Ectodermal cell (in vitro differentiated cells): Measurements from ENCODE around the gene GID8.

ENCODE experiments used
- H3K27ac ChIP-seq: 2 replicates; pipeline ENCODE4 v1.7.0; 2013; ENCODE audit warnings: mild to moderate bottlenecking, low read depth, low read length; ENCODE audit not compliant: insufficient read depth, poor library complexity, severe bottlenecking
- H3K27me3 ChIP-seq: 2 replicates; pipeline ENCODE4 v1.7.0; 2013; ENCODE audit warnings: mild to moderate bottlenecking, low read length; ENCODE audit not compliant: insufficient read depth, control insufficient read depth, poor library complexity, severe bottlenecking
- H3K36me3 ChIP-seq: one replicate; pipeline ENCODE4 v1.7.0; 2013; ENCODE audit warnings: low read length; ENCODE audit not compliant: control insufficient read depth, insufficient read depth
- H3K4me1 ChIP-seq: one replicate; pipeline ENCODE4 v1.7.0; 2013; ENCODE audit warnings: low read length; ENCODE audit not compliant: control insufficient read depth, insufficient read depth
- H3K4me3 ChIP-seq: 2 replicates; pipeline ENCODE4 v1.7.0; 2013; ENCODE audit warnings: low read depth, low read length, control low read depth; ENCODE audit not compliant: insufficient read depth
- H3K9me3 ChIP-seq: 2 replicates; pipeline ENCODE4 v1.7.0; 2013; ENCODE audit warnings: mild to moderate bottlenecking, low read length, moderate library complexity; ENCODE audit not compliant: control insufficient read depth
- WGBS, 2 experiments: methylation state at CpG; one replicate each; pipeline ENCODE4 v1.1.7; 2013; ENCODE audit warnings: missing lambda C conversion rate in 2 of 2; 5-methylcytosine and 5-hydroxymethylcytosine counted together

The GID8 gene

DNA sequence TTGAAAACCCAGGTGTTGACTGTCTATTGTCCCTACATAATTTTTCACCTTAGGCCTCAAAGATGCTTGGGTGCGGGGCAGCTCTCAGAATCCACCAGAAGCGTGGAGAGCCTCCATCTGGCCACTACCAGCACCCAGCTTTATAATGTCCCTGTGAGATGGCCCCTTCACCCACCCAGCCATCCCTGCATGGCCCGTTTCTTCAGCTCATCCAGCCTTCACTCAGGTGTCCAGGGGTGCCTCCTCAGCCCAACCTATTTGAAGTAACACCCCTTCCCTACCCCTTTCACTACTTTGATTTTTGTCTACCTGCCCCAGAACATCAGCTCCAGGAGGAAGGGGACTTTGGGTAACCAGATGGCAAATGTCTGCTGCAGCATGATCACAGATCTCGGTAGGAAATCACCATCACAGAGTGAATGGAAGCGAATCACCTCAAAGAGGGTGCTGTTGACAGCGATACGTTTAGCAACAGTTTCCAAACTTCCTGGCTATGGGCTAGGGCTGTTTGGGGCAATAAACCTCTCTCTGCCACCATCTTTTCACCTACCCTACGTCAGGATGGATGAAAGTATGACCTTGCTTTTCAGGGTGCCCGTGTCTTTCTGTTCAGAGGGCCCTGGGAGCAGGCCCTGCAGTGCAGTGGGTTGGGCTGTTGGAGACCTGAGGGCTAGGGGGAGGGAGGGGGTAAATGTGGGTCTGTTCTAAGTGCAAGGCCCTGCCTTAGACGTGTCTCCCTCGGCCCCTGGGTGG is 13.4 kb downstream of the GID8 start:
- H3K27ac ChIP-seq: no peak overlapping the region
- H3K36me3 ChIP-seq: peaks cover 18% of the 10 kb centered on the region
- WGBS, 2 experiments: 94% methylated on average over 11 of the region's 11 CpGs
- no peaks in the 10 kb centered on the region for H3K9me3 ChIP-seq
- no peak overlapping the region for H3K4me3 ChIP-seq
- peaks cover 13% of the 10 kb centered on the region for H3K4me1 ChIP-seq
- H3K27me3 ChIP-seq: peaks cover 4% of the 10 kb centered on the region

DNA sequence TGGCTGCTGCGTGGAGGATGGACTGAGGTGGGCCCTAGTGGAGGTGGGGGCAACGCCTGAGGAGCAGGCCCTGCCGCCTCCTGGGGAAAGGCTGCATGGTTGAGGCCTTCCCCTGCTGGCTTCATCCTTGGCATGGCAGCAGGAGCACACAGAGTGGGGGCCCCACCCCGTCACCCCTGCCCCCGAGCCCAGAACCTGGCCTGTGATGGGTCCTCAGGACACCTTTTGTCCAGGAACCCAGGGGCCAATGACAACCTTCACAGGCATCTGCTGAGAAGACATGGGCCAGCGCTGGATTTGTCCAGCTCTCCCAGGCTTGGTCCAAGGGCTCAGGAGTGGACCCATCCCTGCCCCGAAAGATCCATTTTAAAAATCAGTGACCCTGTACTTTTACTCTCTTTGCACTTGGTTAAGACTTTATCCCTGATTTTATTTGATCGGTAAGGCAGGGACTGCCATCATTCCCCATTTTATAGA is 14.0 kb downstream of the GID8 start:
- H3K4me3 ChIP-seq: peak overlapping the region; percentile 16

DNA sequence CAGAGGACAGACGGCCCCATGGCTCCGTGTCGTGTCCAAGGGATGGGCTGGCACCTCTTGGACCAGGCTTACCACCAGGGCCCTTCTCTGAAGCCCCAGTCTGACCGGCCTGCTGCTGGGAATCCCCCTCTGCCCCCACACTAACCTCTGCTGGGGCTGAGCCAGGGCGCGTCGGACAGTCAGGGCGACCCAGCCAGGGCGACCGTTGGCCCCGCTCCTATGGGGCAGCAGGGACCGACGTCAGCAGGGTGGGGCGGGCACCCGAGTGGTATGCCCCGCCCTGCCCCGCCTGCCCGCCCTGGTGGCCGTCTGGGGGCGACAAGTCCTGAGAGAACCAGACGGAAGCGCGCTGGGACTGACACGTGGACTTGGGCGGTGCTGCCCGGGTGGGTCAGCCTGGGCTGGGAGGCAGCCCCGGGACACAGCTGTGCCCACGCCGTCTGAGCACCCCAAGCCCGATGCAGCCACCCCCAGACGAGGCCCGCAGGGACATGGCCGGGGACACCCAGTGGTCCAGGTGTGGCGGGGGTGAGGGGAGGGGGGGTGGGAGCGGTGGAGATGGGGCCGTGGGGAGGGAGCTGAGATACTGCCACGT is 14.5 kb downstream of the GID8 start, which contains the start of gene SLC17A9:
SLC17A9 (plus strand) TSS at position 337 of the 595 bp plus-strand sequence; CDS start at position 459, 122 bp downstream.
- 22% methylated on average over 37 of the region's 37 CpGs for WGBS, 2 experiments
- H3K4me3 ChIP-seq: peak within 1 kb of the TSS; percentile 16

More for the DNA sequence above, 14.0 kb downstream of the GID8 start:
- Histone ChIP-seq H3K27ac (no peak overlapping the region), H3K36me3 (peaks cover 12% of the 10 kb centered on the region), H3K27me3 (peaks cover 4% of the 10 kb centered on the region), H3K9me3 (no peaks in the 10 kb centered on the region), H3K4me1 (peaks cover 13% of the 10 kb centered on the region)
- 90 to 91% methylated on average over 8 of the region's 8 CpGs for WGBS, 2 experiments

DNA sequence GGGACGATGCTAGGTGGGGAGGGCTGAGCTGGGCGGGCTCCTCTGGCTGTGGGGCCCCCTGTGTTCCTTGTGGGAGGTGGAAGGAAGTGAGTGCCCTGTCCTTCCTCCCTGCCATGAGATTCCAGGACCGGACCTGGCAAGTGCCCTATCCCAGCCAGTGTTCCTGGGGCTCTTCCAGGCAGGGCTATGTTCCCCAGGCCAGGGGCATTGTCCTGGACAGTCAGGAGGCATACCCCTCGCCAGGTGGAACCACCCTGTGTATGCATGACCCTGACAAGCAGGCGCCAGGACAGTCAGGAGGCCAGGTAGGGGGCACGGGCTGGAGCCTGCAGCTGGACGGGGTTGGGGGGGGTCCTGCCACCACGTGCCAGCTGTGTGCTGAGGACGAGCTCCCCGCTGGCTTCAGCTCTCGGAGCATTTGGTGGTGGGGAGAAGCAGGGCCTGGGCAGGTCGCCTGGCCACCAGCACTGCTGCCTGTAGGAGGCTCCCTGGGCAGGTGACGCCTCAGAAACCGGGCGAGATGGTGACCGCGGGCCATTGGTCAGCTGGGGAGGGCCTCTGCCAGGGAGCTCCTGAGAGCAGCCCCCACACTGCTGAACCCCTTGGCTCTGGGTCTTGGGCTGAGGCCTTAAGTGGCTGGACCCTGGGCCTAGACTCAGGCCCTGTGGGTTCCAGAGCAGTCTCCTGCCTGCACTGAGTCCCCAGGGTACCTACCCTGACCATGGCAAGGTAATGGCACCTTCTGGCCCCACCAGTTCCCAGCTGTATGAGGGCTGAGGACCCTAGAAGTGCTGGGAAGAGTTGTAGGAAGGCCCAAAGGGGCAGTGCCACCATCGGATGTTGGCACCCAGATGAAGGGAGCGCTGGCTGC is 15.3 kb downstream of the GID8 start:
- Histone ChIP-seq H3K36me3 (peaks cover 6% of the 10 kb centered on the region), H3K27me3 (peaks cover 4% of the 10 kb centered on the region), H3K4me3 (no peak overlapping the region), H3K9me3 (no peaks in the 10 kb centered on the region), H3K27ac (no peak overlapping the region), H3K4me1 (peaks cover 13% of the 10 kb centered on the region)
- WGBS, 2 experiments: 72% methylated on average over 19 of the region's 19 CpGs

More for the DNA sequence above, 14.5 kb downstream of the GID8 start, which contains the start of gene SLC17A9:
- peaks cover 13% of the 10 kb centered on the region for H3K4me1 ChIP-seq
- H3K9me3 ChIP-seq: no peaks in the 10 kb centered on the region
- no peak within 1 kb of the TSS for H3K27ac ChIP-seq
- H3K27me3 ChIP-seq: peaks cover 4% of the 10 kb centered on the region
- peaks cover 10% of the 10 kb centered on the region for H3K36me3 ChIP-seq

DNA sequence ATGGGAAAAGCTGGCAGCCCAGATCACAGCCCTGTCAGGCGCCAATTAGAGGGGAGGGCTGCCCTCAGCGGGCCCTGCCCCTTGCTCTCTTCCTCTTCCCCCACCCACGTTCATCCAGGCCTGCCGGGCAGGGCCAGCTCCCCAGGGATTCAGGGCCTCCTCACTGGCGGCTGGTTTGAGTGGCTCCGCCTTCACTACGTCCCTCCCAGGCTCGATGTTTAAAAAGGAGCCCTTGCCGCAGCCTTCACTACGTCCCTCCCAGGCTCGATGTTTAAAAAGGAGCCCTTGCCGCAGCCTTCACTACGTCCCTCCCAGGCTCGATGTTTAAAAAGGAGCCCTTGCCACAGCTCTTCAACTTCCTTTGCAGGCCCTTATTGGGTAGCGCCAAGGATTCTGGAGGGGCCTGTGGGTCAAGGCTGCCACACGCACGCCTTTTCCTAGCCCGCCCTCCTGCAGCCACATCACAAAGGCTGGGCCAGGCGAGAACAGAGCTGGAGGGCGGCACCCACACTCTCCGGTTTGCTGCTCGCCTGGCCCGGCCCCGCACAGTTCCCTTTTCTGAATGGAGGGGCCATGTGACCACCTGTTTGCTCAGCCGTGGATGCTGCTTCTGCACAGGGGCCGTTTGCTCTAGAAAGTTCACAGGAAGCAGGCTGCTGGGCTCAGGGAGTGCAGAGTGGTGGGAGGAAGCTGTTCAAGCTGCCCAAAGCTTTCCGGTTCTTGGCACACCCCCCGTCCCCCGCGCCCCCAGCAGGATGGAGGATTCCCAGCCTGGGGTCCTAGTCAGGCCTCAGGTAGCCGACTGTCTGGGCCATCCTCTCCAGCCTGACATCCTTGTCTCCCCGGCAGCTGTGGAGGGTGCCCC is 16.1 kb downstream of the GID8 start:
- no peaks in the 10 kb centered on the region for H3K9me3 ChIP-seq
- H3K4me1 ChIP-seq: peaks cover 13% of the 10 kb centered on the region
- H3K27me3 ChIP-seq: peaks cover 4% of the 10 kb centered on the region
- peak overlapping the region; percentile 1 for H3K4me3 ChIP-seq
- WGBS, 2 experiments: 11 to 12% methylated on average over 32 of the region's 32 CpGs
- H3K27ac ChIP-seq: no peak overlapping the region
- peaks cover 1% of the 10 kb centered on the region for H3K36me3 ChIP-seq

DNA sequence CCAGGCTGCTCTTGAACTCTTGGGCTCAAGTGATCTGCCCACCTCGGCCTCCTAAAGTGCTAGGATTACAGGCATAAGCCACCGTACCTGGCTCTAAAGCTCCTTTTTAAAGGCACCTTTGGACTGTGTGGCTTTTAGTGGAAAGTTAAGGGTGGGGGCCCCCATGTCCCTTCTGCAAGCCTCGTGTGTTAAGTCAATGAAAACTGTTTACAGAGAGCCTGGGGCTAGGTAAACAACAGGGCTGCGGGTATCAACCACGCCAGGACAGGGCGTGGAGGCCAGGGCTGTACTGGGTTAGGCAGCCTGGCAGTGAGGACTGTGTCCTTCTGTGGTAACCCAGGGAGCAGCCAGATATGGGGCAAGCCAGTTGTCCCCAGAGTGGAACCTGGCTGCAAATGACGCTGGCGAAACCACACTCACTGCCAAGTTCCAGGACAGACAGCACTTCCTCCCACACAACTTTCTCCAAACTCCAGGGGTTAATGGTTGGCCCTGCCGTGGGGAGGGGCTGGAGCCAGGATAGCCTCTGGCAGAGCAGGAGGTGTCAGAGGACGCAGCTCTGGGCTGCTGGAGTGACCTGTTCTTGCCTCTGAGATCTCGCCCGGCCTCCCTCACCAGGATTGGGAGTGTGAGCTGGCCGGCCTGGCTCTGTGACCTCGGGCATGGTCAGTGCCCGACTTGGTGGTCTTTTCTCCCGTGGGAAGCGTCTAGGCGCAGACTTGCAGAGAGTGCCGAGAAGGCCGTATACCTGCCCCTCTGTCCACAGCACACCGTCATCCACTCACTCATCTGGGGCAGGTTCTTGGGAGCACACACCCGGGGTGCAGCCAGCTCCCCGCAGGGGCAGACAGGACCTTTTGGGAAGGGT is 17.8 kb downstream of the GID8 start:
- H3K9me3 ChIP-seq: no peaks in the 10 kb centered on the region
- no peaks in the 10 kb centered on the region for H3K36me3 ChIP-seq
- H3K27ac ChIP-seq: no peak overlapping the region
- whole genome bisulfite sequencing, 2 experiments: 84 to 88% methylated on average over 23 of the region's 23 CpGs
- H3K4me3 ChIP-seq: no peak overlapping the region
- H3K27me3 ChIP-seq: peaks cover 4% of the 10 kb centered on the region
- peaks cover 13% of the 10 kb centered on the region for H3K4me1 ChIP-seq

DNA sequence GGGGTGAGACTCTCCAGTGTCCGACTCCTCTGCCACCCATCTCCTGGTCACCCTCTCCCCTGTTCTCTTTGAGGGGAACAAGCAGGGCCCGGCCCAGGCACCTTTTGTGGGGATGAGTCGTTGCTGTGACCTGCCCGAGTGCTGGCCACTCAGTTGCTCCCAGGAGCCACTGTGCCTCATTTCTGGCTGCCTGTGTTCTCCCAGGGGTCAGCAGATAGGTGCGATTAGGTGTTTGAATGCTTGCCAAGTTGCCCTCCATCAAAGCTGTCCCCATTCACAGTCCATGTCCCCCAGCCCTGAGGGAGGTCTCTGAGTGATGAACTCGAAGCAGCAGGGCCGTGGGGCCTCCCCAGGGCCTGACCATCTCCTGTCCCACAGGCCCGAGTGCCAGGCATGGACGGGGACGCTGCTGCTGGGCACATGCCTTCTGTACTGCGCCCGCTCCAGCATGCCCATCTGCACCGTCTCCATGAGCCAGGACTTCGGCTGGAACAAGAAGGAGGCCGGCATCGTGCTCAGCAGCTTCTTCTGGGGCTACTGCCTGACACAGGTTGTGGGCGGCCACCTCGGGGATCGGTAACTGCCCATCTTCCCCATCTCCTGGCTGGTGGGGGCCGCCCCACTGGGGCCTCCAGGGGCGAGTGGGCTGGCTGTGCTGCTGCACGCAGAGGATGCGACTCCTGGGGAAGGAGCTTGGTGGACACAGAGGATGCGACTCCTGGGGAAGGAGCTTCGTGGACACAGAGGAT is 18.6 kb downstream of the GID8 start:
- Histone ChIP-seq H3K27ac (no peak overlapping the region), H3K36me3 (no peaks in the 10 kb centered on the region)
- 93 to 95% methylated on average over 25 of the region's 25 CpGs for WGBS, 2 experiments

DNA sequence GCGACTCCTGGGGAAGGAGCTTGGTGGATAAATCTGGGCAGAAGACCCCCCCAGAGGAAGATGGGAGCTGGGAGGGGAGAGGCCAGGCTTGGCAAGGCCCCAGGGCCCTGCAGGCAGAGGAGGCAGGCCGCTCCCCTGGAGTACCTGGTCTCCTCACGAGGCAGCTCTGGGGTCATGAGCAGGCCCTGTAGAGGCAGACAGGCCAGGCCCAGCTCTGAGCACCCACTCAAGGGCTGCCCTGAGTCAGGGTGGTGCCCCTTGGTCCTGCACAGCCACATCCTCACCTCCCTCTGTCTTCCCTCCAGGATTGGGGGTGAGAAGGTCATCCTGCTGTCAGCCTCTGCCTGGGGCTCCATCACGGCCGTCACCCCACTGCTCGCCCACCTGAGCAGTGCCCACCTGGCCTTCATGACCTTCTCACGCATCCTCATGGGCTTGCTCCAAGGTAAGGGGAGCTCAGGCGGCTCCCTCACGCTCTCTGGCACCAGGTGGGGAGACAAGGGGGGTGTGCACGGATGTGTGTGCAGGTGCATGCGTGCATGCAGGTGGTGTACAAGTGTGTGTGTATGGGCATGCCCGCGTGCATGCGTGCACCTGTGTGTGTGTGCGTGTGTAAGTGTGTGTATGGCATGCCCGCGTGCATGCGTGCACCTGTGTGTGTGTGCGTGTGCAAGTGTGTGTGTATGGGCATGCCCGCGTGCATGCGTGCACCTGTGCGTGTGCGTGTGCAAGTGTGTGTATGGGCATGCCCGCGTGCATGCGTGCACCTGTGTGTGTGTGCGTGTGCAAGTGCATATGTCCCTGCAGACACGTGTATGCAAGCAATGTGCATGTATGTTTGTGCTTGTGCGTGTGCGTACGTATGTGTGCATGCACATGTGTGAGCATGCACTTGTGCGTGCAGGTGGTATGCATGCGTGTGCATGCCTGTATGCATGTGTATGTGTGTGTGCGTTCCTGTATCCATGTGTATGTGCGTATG is 19.5 kb downstream of the GID8 start:
- Histone ChIP-seq H3K27ac (no peak overlapping the region), H3K4me1 (peaks cover 9% of the 10 kb centered on the region), H3K4me3 (no peak overlapping the region), H3K9me3 (no peaks in the 10 kb centered on the region), H3K27me3 (peaks cover 1% of the 10 kb centered on the region), H3K36me3 (no peaks in the 10 kb centered on the region)
- WGBS, 2 experiments: 93 to 95% methylated on average over 36 of the region's 36 CpGs

More for the DNA sequence above, 18.6 kb downstream of the GID8 start:
- Histone ChIP-seq H3K9me3 (no peaks in the 10 kb centered on the region), H3K4me1 (peaks cover 13% of the 10 kb centered on the region), H3K27me3 (peaks cover 4% of the 10 kb centered on the region), H3K4me3 (no peak overlapping the region)
